DND-41 (cell line): ENCODE measurements around the gene VAC14.

Experiments used
- ATAC-seq: fragments of 200-7000 bp; cut with Tn5 transposase; 3 replicates; pipeline ENCODE4 v1.9.1; 2021; ENCODE audit warnings: low read depth; ENCODE audit not compliant: insufficient read depth
- DNase-seq: peaks from one replicate; pipeline ENCODE4 v3.0.0-alpha.2; 2020
- H2AFZ ChIP-seq: 2 replicates; pipeline ENCODE4 v1.6.0; 2012; ENCODE audit warnings: low read depth, low read length
- H3K27ac ChIP-seq: 2 replicates; pipeline ENCODE4 v1.5.1; 2012; ENCODE audit warnings: low read length, inconsistent platforms
- H3K27me3 ChIP-seq: fragments of 200-600 bp; sonication (generic); 2 replicates; pipeline ENCODE4 v1.6.0; 2012; ENCODE audit warnings: low read length, mild to moderate bottlenecking, inconsistent platforms; ENCODE audit not compliant: insufficient read depth, poor library complexity
- H3K36me3 ChIP-seq: 2 replicates; pipeline ENCODE4 v1.5.1; 2012; ENCODE audit warnings: low read length, inconsistent platforms; ENCODE audit not compliant: insufficient read depth
- H3K4me1 ChIP-seq: 2 replicates; pipeline ENCODE4 v1.5.1; 2012; ENCODE audit warnings: mild to moderate bottlenecking, low read length; ENCODE audit not compliant: insufficient read depth
- H3K4me2 ChIP-seq: 2 replicates; pipeline ENCODE4 v1.6.0; 2012; ENCODE audit warnings: mild to moderate bottlenecking, moderate library complexity, low read length, inconsistent platforms; ENCODE audit not compliant: insufficient read depth
- H3K4me3 ChIP-seq, 2 experiments: fragments of 200-600 bp in 1 of 2; shearing (Covaris generic) in 1 of 2; 2 replicates each; pipeline ENCODE4 v1.5.1; 2012 to 2016; ENCODE audit warnings: inconsistent platforms in 2 of 2, low read length in 2 of 2, mild to moderate bottlenecking in 2 of 2, low read depth in 1 of 2, moderate library complexity in 1 of 2
- H3K79me2 ChIP-seq: 2 replicates; pipeline ENCODE4 v1.6.0; 2012; ENCODE audit warnings: low read length, inconsistent platforms; ENCODE audit not compliant: insufficient read depth
- H3K9ac ChIP-seq: 2 replicates; pipeline ENCODE4 v1.6.0; 2012; ENCODE audit warnings: low read depth, mild to moderate bottlenecking, inconsistent platforms, low read length, moderate library complexity
- H3K9me3 ChIP-seq: 2 replicates; pipeline ENCODE4 v1.5.1; 2012; ENCODE audit warnings: low read length, moderate library complexity, mild to moderate bottlenecking, inconsistent platforms; ENCODE audit not compliant: insufficient read depth, severe bottlenecking
- H4K20me1 ChIP-seq: 2 replicates; pipeline ENCODE4 v1.6.0; 2012; ENCODE audit warnings: low read length; ENCODE audit not compliant: insufficient read depth
- EZH2 ChIP-seq: IDR thresholded peaks from 3 replicates; pipeline ENCODE4 v1.6.1; 2012; ENCODE audit warnings: borderline replicate concordance, low read depth, mild to moderate bottlenecking, moderate library complexity, low read length, inconsistent platforms; ENCODE audit not compliant: severe bottlenecking
- TF ChIP-seq, protein P1 (sequence below): IDR thresholded peaks from 2 replicates; pipeline ENCODE4 v1.5.1; 2012; ENCODE audit warnings: borderline replicate concordance, low read length, moderate library complexity, mild to moderate bottlenecking; ENCODE audit not compliant: poor library complexity, severe bottlenecking; ENCODE audit errors: extremely low read depth

Gene VAC14

DNA sequence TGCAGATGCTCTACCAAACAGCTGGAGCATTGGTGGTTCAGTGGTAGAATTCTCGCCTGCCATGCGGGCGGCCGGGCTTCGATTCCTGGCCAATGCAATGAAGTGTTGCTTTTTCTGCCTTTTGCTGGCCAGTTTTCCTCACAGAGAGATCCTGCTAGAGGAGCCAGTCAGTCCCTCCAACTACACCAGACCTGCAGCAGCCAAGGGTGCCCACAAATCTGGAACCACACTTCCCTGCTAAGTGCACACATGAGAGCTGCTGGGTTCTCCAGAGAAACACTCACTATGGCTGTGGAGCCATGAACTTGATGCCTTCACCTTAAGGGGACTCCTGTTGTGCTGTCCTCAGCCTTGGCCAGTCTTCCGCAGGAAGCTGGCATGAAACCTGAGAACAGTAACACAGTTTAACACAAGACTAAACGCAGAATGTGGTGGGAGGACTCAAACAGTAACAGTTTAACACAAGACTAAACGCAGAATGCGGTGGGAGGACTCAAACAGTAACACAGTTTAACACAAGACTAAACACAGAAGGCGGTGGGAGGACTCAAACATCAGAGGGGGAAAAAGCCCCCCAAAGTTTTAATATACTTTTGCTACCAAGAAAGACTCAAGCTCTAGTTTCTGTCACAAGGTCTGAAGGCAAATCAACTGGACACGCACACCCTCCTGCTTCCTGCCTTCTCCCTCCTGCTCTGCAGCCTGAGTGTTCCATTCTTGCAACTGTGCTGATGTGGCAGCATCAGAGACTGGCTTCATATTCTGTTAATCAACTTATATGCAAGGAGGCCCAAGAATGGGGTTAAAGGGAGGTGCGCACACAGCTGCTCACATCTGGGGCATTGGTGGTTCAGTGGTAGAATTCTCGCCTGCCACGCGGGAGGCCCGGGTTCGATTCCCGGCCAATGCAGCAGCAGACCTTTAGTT lies 12.0 kb downstream of the VAC14 start:
- Histone ChIP-seq H2AFZ (no peak overlapping the region), H3K27me3 (no peaks in the 10 kb centered on the region), H3K4me1 (no peaks in the 10 kb centered on the region), H3K9ac (no peak overlapping the region), H4K20me1 (peaks cover 76% of the 10 kb centered on the region), H3K79me2 (peaks cover 48% of the 10 kb centered on the region), H3K27ac (no peak overlapping the region), H3K4me2 (no peak overlapping the region), H3K4me3 (no peak overlapping the region), H3K36me3 (peaks cover 31% of the 10 kb centered on the region), H3K9me3 (no peaks in the 10 kb centered on the region)
- ATAC-seq (no peak), DNase-seq (no peak)
- TF ChIP-seq, protein P1, sequence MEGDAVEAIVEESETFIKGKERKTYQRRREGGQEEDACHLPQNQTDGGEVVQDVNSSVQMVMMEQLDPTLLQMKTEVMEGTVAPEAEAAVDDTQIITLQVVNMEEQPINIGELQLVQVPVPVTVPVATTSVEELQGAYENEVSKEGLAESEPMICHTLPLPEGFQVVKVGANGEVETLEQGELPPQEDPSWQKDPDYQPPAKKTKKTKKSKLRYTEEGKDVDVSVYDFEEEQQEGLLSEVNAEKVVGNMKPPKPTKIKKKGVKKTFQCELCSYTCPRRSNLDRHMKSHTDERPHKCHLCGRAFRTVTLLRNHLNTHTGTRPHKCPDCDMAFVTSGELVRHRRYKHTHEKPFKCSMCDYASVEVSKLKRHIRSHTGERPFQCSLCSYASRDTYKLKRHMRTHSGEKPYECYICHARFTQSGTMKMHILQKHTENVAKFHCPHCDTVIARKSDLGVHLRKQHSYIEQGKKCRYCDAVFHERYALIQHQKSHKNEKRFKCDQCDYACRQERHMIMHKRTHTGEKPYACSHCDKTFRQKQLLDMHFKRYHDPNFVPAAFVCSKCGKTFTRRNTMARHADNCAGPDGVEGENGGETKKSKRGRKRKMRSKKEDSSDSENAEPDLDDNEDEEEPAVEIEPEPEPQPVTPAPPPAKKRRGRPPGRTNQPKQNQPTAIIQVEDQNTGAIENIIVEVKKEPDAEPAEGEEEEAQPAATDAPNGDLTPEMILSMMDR = no peak
- no peak for TF ChIP-seq EZH2

DNA sequence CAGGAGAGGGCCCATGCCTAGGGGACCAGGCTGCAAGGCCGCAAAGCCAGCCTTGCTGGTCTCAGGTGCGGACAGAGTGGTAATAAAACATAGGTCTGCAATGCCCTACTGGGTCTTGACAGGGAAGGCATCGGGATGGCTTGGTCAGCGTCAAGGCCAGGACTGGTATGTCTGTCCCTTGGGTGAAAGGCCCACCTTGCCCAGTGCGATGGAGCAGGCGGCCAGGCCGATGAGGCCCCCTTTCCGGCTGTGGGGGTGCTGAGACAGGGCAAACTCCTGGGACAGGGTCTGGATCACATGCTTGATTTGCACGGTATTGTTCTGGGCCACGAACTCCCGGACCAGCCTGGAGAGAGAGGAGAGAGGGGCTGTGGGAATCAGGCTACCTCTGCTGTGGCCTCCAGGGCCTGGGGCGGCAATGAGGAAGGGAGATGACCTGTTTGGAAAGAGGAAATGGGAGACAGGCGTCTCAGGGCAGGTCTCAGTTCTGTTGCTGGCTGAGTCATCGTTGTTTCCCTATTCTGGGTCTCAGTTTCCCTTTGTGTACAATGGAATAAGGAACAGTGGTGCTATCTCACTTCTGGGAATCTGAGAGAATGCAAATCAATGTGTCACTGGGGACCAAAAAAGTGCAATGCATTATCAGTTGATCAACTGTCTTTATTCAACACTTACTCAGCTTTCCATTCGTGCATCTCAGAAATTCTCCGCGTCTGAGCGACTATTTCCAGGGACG lies 14.8 kb downstream of the VAC14 start:
- Histone ChIP-seq H3K27me3 (no peaks in the 10 kb centered on the region), H3K36me3 (peaks cover 58% of the 10 kb centered on the region), H3K9ac (no peak overlapping the region), H3K79me2 (peaks cover 24% of the 10 kb centered on the region; the same call in 1 of the 2 replicates), H3K9me3 (peaks cover 6% of the 10 kb centered on the region), H3K4me3 (no peak overlapping the region), H4K20me1 (peaks cover 52% of the 10 kb centered on the region), H2AFZ (no peak overlapping the region), H3K4me2 (no peak overlapping the region), H3K4me1 (no peaks in the 10 kb centered on the region), H3K27ac (no peak overlapping the region)
- ATAC-seq (no peak), DNase-seq (no peak)
- no peak for TF ChIP-seq EZH2
- TF ChIP-seq, protein P1 = no peak

DNA sequence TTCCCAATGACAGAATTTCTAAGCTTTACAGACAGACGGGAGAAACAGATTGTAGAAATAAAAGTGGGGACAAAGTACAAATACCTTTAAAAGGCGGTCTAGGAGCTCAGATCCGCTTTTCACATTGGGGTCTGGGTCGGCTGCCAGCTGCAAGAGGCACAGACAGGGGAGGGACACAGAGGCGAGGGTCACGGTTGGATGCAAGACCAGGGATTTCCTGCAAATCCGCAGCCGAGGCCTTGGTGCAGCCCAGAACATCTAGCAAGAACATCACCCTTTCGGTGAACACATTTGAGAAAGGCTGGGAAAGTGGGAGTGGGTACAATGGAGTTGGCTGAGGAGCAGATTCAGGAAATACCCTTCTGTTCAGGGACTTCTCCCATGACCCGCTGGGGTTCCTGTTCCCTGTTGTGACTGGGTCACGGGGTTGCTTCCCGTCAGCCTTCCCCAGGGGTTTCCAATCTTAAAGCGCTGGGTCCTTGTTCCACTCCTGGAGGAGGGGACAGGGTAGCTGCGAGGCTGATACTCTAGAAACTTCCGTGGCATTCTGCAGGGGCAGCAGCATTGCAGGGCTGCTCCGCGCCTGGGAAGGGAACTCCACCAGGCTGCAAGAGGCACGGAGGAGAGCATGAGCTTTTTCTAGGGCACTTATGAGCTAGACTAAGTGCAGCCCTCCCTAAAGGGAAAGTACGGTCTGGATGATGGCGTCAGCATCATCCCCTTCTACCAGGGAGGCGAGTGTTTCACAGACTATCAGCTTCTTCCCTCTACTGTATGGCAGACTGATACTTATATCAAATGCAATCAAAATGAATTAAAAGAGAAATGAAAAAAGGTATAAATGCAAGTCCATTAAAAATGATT lies 16.0 kb downstream of the VAC14 start:
- H3K4me3 ChIP-seq = no peak overlapping the region
- peaks cover 39% of the 10 kb centered on the region for H4K20me1 ChIP-seq
- H3K9ac ChIP-seq = no peak overlapping the region
- TF ChIP-seq, protein P1 = no peak
- TF ChIP-seq EZH2 = no peak
- no peak overlapping the region for H2AFZ ChIP-seq
- peaks cover 6% of the 10 kb centered on the region for H3K9me3 ChIP-seq
- no peaks in the 10 kb centered on the region for H3K4me1 ChIP-seq
- H3K36me3 ChIP-seq = peaks cover 71% of the 10 kb centered on the region
- peaks cover 16% of the 10 kb centered on the region; the same call in 1 of the 2 replicates for H3K79me2 ChIP-seq
- DNase-seq (no peak), ATAC-seq (no peak)
- H3K4me2 ChIP-seq = no peak overlapping the region
- no peak overlapping the region for H3K27ac ChIP-seq
- H3K27me3 ChIP-seq = no peaks in the 10 kb centered on the region
